GM23338 (cell line): ENCODE measurements around the gene F13B. TPM values are rescaled to one million over a fixed set of nuclear protein-coding genes. Genes with fewer than 3 reads are reported as not detected.

Experiments
- CTCF ChIP-seq, 2 experiments: fragments of 200-600 bp in 1 of 2; sonication (generic) in 1 of 2; conservative IDR thresholded peaks; 2 replicates each; pipeline versions ENCODE4 v1.5.1 to v1.6.1; 2016 to 2017; ENCODE audit warnings: antibody characterized with exemption in 2 of 2, low read depth in 2 of 2, mild to moderate bottlenecking in 2 of 2, moderate library complexity in 1 of 2
- EZH2phosphoT487 ChIP-seq: fragments of 200-600 bp; sonication (generic); IDR thresholded peaks from one replicate; pipeline ENCODE4 v1.8.1; 2018; ENCODE audit warnings: antibody characterized with exemption; ENCODE audit not compliant: unreplicated experiment
- JUNB ChIP-seq: IDR thresholded peaks from one replicate; pipeline ENCODE4 v1.6.1; 2016; ENCODE audit warnings: antibody characterized with exemption; ENCODE audit not compliant: unreplicated experiment
- NANOG ChIP-seq: IDR thresholded peaks from 2 replicates; pipeline ENCODE4 v1.6.1; 2016; ENCODE audit warnings: antibody characterized with exemption, borderline replicate concordance
- STAT1 ChIP-seq: IDR thresholded peaks from one replicate; pipeline ENCODE4 v1.6.1; 2016; ENCODE audit warnings: antibody characterized with exemption; ENCODE audit not compliant: unreplicated experiment
- ZNF114 ChIP-seq: fragments of 250-450 bp; sonication (Bioruptor Pico); IDR thresholded peaks from 2 replicates; pipeline ENCODE4 v1.5.0; 2020; ENCODE audit warnings: mild to moderate bottlenecking, moderate library complexity
- ZNF462 ChIP-seq: fragments of 250-450 bp; sonication (Bioruptor Pico); IDR thresholded peaks from 2 replicates; pipeline ENCODE4 v1.5.0; 2020; ENCODE audit warnings: mild to moderate bottlenecking, moderate library complexity
- polyA plus RNA-seq: library from polyadenylated mRNA; unstranded; fragments of >200 nt; fragmentation: Nextera tagmentation; extraction: Ambion mirVana; gene quantifications from 2 replicates; pipeline ENCODE4 v1.2.1, GENCODE V29; 2016
- total RNA-seq: library from RNA; depleted of rRNA; stranded (reverse); fragments of >200 nt; shearing (Covaris generic); gene quantifications from 2 replicates; pipeline ENCODE4 v1.2.3, GENCODE V29; 2014
- TF ChIP-seq, protein P1 (sequence below): IDR thresholded peaks from one replicate; pipeline ENCODE4 v1.6.1; 2018; ENCODE audit warnings: antibody characterized with exemption; ENCODE audit not compliant: unreplicated experiment

The F13B gene
- total and polyA plus RNA-seq, 2 experiments from 2014 or later: not detected

DNA sequence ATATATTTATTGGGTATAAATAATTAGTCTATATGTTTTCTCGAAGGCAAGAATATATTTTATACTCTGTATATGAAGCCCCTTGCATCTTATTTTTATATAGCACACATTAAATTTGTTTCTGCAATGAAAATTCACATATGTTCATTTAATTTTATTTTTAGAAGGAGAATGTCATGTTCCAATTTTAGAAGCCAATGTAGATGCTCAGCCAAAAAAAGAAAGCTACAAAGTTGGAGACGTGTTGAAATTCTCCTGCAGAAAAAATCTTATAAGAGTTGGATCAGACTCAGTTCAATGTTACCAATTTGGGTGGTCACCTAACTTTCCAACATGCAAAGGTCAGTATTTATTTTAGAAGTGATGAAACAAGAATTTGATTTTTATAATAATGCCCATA, 73.1 kb downstream of the F13B start (continued):
- TF ChIP-seq ZNF462 (CRISPR knock-in tag) (no peak), ZNF114 (no peak), STAT1 (no peak), NANOG (no peak), EZH2phosphoT487 (no peak), CTCF (conservative IDR thresholded peaks at IDR 0.05; ENCODE audit: low read depth in 2 of 2) (no peak), JUNB (no peak)
- TF ChIP-seq, protein P1, sequence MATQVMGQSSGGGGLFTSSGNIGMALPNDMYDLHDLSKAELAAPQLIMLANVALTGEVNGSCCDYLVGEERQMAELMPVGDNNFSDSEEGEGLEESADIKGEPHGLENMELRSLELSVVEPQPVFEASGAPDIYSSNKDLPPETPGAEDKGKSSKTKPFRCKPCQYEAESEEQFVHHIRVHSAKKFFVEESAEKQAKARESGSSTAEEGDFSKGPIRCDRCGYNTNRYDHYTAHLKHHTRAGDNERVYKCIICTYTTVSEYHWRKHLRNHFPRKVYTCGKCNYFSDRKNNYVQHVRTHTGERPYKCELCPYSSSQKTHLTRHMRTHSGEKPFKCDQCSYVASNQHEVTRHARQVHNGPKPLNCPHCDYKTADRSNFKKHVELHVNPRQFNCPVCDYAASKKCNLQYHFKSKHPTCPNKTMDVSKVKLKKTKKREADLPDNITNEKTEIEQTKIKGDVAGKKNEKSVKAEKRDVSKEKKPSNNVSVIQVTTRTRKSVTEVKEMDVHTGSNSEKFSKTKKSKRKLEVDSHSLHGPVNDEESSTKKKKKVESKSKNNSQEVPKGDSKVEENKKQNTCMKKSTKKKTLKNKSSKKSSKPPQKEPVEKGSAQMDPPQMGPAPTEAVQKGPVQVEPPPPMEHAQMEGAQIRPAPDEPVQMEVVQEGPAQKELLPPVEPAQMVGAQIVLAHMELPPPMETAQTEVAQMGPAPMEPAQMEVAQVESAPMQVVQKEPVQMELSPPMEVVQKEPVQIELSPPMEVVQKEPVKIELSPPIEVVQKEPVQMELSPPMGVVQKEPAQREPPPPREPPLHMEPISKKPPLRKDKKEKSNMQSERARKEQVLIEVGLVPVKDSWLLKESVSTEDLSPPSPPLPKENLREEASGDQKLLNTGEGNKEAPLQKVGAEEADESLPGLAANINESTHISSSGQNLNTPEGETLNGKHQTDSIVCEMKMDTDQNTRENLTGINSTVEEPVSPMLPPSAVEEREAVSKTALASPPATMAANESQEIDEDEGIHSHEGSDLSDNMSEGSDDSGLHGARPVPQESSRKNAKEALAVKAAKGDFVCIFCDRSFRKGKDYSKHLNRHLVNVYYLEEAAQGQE: no peak
